Raji (cell line): ENCODE measurements around the gene IL20RA.

ENCODE experiments used
- POLR2A ChIP-seq: IDR thresholded peaks from 2 replicates; pipeline ENCODE4 v1.6.1; 2011; ENCODE audit warnings: low read depth, low read length, control low read depth; ENCODE audit not compliant: insufficient read depth

Gene IL20RA

DNA sequence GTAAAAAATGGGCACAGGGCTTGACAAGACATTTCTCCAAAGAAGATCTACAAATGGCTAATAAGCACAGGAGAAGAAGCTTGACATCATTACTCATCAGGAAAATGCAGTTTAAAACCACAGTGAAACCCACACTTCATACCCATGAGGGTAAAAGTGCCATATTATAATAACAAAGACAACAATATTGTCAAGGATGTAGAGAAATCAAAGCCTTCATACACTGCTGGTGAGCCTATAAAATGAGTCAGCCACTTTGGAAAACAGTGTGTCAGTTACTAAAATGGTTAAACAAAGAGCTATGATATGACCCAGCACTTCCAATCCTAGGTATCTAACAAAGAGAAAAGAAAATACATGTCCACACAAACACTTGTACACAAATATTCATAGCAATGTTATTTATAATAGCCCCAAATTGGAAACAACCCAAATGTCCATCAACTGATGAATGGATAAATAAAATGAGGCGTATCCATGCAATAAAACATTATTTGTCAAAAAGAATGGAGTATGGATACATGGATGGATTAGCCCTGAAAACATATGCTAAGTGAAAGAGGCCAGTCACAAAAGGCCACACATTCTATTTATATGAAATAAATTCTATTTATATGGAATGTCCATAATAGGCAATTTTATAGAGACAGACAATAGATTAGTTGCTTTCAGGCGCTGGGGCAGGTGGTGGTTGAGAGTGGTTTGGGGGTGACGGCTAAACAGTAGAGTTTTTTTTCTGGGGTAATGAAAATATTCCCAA lies 11.5 kb upstream of the IL20RA start:
- no peak for TF ChIP-seq POLR2A

DNA sequence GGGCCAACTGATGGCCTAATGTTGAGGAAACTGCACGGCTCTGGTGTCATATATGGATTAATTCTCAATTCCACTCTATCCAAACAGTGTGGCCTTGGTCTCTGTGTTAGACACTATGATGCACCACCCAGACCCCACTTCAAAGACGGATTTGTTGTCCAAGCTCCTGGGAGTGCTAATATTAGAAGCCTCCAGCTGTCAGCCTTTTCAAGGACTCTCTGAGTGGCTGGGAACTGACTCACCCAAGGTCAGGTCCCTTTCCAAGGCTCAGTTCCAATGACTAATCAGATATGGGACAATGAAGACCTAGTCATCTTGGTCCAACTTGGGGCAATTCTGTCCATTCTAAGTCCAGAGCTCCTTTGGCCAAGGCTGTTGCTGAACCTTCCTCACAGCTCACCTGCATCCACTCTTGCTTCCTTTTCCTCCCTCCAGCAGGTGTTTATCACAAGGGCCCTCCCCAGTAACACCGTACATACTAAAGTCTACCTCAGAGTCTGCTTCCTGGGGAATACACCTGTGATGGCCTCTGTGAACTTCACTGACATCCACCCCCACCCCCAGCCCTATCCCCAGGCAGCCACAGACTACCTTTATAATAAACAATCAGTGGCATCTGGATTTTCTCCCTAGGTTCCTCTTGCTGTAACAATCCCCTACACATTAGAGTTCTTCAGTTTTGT lies 7.2 kb upstream of the IL20RA start:
- no peak for TF ChIP-seq POLR2A

DNA sequence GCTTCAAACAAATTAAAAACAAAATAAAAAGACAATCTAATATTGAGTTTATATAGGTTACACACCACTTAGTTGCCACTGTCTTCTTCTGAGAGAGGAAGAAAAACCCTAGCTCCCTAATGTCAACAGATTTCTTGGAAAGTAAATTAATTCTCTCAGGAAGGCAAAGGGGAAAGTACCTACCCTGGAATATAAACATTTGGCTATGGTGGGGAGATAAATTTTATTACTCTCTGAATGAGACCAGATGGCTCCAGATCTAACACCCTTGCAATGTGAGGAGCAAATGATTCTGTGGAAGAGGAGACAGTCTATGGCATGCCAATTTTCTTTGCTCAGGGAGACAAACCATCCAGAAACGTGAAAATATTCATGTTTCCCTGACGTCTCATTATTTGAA lies 4.3 kb upstream of the IL20RA start:
- no peak for TF ChIP-seq POLR2A

DNA sequence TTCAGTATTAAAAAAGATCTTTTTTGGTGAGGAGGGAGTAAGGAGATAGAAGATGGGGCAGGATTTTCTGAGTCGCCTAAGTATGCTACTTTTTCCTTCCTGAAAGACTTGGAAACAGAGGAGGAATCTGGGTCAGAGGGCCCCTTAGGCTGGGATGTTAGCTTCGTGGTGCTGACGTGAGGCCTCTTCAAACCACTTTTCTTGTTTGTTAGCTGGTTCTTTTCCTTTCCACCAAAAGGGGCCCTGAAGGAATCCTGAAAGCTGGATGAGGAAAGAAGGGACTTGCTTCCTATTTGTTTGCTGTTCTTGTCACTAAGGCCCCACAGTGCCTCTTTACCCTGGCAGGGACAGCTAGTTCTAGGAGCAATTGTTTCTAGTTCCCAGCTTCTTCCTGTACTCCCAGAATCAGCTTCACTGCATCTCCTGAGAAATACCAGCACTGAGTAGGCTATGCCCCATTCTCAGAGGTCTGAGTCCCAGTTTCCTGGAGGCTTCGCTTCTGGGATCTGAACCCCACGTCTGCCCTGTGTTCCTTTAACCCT lies 2.2 kb upstream of the IL20RA start:
- TF ChIP-seq POLR2A = no peak

DNA sequence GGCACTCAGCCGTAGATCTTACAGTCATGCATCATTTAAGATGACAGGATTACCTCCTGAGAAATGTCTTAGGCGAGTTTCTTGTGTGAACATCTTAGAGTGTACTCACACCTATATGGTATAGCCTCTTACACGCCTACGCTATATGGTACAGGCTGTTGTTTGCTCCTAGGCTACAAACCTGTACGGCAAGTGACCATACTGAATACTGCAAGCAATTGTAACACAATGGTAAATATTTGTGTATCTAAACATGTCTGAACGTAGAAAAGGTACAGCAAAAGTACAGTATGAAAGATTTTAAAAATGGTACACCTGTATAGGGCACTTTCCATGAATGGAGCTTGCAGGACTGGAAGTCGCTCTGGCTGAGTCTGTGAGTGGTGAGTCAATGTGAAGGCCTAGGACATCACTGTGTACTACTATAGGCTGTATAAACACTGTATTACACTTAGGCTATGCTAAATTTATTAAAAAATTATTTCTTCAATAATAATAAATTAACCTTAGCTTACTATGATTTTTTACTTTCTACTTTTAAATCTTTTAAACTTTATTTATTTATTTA lies 541 bp upstream of the IL20RA start:
- no peak for TF ChIP-seq POLR2A

GRCh38 chr6:137043710-137044365 lies 927 bp downstream of the IL20RA start:
- no peak for TF ChIP-seq POLR2A

DNA sequence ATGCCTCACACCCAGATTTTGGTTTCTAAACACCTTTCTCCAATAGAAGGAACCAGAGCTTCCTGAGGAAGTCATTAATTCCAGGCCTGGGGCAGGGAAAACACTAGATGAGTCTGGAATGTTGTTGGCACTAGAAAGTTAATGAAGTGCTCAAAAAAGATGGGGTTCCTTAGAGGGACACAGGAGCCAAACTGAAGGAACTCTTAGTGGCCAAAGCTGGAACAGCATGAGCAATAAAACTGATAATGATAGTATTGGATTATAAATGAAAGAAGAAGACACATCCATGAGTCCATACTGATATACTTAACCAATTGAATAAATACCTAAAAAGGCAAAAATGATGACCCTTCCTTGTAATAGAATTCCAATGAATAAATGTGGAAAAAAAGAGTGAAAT lies 4.4 kb downstream of the IL20RA start:
- TF ChIP-seq POLR2A = no peak

- TF ChIP-seq POLR2A = no peak
Measured at GRCh38 chr6:137039010-137039409, 5.8 kb downstream of the IL20RA start.

DNA sequence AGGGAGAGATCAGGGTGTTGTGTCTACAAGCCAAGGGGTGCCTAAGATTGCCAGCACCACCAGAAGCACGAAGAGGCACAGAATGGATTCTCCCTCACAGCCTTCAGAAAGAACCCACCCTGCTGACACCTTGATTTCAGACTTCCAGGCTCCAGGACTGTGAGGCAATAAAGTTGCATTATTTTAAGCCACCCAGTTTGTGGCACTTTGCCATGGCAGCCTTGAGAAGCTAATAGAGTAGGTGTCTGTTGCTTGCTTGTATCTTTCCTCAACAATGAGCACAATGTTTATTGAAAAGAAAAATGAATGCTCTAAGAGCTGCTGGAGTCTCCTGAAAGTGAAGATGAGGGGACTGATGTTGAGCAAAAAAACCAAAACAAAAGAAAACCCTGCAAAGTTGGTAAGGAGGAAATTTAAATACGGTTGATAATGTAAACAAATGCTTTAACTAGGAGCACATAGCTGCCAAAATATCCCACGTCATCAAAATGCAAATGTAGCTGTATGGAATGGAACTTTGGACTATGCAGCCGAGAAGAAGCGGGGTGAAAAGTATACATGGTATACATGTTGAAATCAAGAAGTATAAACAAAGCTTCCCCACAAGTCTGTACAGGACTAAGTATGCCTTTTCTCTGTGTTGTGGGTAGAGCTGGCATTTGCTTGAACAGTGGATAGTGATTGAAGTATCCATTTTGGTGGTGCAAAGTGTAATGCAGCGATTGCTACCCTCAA lies 8.0 kb downstream of the IL20RA start:
- TF ChIP-seq POLR2A = no peak

GRCh38 chr6:137033828-137034227 lies 10.9 kb downstream of the IL20RA start:
- no peak for TF ChIP-seq POLR2A

GRCh38 chr6:137031122-137031521 lies 13.6 kb downstream of the IL20RA start:
- no peak for TF ChIP-seq POLR2A

GRCh38 chr6:137028912-137029311 lies 15.9 kb downstream of the IL20RA start:
- no peak for TF ChIP-seq POLR2A

DNA sequence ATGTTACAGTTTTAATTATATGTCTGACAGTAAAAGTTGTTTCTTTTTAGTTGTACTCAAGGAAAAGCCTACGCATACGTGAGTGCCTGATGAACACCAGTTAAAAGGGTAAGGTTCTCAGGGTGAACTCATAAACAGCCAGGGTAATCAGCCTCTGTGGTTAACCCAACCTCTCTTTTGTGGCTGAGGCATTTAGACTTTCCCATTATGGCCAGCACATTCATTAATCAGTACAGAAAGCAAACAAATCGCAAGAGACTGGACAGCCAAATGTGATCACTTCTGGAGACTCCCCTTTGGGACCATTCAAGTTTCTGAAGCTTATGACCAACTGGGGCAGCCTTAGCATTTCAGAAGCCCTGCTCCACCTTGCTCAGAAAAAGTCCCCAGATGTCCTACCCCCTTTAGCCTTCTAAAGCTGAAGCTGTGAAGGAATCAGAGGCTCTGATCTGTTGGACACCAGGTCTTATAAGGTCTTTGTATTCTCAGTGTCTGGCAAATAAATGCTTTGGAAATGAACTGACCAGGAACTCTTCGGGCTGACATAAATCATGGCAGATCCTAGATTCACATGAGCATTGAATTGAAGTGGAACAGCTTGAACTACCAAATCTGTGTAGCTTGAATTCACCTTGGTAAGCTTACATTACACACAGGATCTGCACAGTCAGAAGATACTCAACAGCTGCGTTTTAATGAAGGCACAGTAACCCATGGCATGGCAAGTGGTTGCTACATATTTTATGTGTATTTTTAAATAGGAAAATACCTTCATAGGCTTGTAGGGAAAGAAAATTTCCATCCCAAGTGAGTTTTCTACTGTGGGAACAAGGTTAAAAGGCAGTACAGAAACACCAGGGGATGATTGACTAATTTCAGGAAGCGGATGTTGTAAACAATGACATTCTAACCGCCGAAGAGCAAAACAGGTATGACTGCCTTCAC lies 18.7 kb downstream of the IL20RA start:
- TF ChIP-seq POLR2A = no peak
